ENCODE measurements around the gene RNPEP. TPM values are rescaled to one million over a fixed set of nuclear protein-coding genes. Genes with fewer than 3 reads are reported as not detected.
"Not testable (repeated sequence)": the region's sequence is repeated elsewhere in the genome, so short reads cannot be mapped to it uniquely, and the experiment has no call there.

RNPEP gene
- total RNA-seq, 1 experiment from 2014 or later = 153 TPM

DNA sequence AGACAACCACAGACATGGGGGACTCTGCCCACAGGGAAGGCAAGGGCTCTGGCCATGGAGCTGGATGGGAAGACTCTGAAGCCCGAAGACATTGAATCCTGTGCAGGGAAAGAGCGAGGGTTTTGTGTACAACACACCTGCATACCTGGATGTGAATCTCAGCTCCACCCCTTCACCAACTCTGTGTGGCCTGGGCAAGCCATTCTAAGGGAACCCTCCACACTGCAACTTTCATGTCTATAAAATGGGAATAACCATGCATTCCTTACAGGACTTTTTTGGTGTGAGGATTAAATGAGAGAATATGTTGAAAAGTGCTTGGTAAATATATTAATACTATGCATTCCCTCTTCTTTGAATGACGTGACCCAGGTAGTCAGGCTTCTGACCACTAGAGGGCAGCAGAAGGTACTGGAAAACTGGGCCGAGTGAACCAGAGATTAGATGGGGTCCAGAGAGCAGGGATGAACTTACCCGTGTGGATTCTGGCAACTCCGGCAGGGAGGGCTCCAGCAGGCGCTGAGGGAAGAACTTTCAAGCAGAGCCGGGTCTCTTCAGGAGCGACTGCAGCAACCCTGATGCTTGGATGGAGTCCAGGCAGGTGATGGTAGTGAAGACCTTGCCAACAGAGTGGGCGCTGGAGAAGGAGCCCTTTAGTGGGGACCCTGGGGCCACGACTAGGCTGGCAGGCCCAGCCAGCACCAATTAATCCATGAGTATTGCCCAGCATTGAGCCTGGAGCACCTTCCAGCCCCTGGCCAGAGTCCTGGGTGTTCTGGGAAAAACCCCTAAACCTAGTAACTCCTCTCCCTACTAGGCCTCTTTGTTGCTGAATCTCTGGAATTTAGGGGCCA lies 27.1 kb downstream of the RNPEP start:
- peak; percentile 80 for DNase-seq (ENCODE audit: extremely low read depth, low read depth)

- no peak for DNase-seq (ENCODE audit: extremely low read depth, low read depth)
Measured at GRCh38 chr1:202010180-202011015, 27.9 kb downstream of the RNPEP start, which contains the start of gene ELF3. Gene ELF3, plus strand, starts transcription at chr1:202010587. Its CDS starts 550 bp downstream, at chr1:202011137.

DNA sequence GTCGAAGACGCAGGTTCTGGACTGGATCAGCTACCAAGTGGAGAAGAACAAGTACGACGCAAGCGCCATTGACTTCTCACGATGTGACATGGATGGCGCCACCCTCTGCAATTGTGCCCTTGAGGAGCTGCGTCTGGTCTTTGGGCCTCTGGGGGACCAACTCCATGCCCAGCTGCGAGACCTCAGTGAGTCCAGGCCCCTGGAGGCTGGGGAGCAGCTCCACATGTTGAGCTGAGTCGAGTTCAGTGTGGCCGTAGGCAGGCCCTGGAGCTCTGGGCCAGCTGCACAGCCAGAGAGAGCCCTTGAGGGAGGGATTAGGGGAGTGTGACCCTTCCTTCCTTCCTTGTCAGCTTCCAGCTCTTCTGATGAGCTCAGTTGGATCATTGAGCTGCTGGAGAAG lies 29.5 kb downstream of the RNPEP start:
- DNase-seq (ENCODE audit: extremely low read depth, low read depth) = no peak

- no peak for DNase-seq (ENCODE audit: extremely low read depth, low read depth)
Measured at GRCh38 chr1:202012544-202013478, 30.4 kb downstream of the RNPEP start.

- DNase-seq (ENCODE audit: extremely low read depth, low read depth) = no peak
Measured at GRCh38 chr1:202013603-202014002, 31.2 kb downstream of the RNPEP start.

- no peak for DNase-seq (ENCODE audit: extremely low read depth, low read depth)
Measured at GRCh38 chr1:202014060-202014459, 31.6 kb downstream of the RNPEP start.

- no peak for DNase-seq (ENCODE audit: extremely low read depth, low read depth)
Measured at GRCh38 chr1:202014915-202015661, 32.6 kb downstream of the RNPEP start.

DNA sequence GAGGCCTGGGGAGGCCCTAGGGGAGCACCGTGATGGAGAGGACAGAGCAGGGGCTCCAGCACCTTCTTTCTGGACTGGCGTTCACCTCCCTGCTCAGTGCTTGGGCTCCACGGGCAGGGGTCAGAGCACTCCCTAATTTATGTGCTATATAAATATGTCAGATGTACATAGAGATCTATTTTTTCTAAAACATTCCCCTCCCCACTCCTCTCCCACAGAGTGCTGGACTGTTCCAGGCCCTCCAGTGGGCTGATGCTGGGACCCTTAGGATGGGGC lies 33.2 kb downstream of the RNPEP start:
- DNase-seq (ENCODE audit: extremely low read depth, low read depth) = no peak

DNA sequence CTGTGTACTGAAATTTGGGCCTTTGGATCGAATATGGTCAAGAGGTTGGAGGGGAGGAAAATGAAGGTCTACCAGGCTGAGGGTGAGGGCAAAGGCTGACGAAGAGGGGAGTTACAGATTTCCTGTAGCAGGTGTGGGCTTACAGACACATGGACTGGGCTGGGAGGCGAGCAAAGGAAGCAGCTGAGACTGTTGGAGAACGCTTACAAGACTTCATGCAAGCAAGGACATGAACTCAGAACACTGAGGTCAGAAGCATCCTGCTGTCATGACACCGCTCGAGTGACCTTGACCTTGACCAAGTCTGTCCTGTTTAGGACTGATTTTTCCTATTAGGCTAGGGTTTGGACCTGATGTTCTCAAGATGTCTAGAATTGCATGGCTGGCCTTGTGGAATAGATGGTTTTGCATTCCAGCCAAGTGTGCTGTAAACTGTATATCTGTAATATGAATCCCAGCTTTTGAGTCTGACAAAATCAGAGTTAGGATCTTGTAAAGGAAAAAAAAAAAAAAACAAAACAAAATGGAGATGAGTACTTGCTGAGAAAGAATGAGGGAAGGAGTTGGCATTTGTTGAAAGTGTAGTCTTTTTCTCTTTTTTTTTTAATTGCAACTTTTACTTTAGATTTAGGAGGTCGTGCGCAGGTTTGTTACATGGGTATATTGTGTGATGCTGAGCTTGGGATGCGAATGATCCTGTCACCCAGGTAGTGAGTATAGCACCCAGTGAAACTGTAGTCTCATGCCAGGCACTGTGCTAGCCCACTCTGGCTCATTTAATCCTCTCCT lies 33.8 kb downstream of the RNPEP start:
- no peak for DNase-seq (ENCODE audit: extremely low read depth, low read depth)

- DNase-seq (ENCODE audit: extremely low read depth, low read depth) = no peak
Measured at GRCh38 chr1:202016811-202017748, 34.6 kb downstream of the RNPEP start.

GRCh38 chr1:202017749-202018467 lies 35.5 kb downstream of the RNPEP start:
- DNase-seq (ENCODE audit: extremely low read depth, low read depth) = no peak

DNA sequence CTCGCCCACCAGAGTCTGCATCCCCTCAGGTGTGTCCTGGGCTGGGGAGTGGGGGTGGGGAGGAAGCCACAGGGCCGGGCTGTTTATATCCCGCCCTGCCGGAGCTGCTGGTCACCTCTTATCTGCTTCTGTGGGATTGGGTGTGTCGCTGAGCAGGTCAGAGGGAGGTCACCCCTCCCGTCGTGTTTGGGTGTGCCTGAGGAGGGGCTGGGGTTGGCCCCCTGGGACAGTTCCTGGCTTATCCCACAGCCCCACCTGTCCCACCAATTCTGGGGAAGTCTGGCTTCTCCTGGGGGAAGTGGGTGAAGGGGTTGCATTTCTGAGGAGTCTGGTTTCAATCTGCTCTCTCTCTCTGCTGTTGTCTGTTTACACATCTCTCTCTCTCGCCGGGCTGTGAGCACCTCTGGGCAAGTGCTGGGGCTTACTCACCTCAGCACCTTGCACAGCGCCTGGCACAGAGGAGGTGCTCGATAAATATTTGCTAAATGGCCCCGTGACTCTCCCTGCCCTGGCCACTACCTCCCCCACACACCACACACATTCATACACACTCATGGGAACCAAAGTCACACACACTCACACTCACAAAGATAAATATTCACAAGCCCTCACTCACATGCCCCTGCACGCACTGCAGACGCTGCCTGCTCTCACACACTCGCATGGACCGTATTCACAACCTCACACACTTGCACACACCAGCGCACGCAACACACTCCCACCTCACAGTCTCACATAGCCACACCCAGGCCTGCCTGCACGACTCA lies 36.2 kb downstream of the RNPEP start:
- DNase-seq (ENCODE audit: extremely low read depth, low read depth) = no peak

DNA sequence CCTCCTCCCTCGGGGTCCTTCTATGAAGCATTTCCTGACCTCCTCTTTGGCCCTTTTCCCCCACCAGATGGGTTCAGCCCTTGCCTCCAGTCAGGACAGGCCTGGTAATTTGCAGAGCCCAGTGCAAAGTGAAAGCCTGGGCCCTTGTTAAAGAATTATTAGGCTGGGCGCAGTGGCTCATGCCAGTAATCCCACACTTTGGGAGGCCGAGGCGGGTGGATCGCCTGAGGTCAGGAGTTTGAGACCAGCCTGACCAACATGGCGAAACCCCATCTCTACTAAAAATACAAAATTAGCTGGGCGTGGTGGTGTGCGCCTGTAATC lies 36.7 kb downstream of the RNPEP start:
- DNase-seq (ENCODE audit: extremely low read depth, low read depth) = not testable (repeated sequence)

- no peak for DNase-seq (ENCODE audit: extremely low read depth, low read depth)
Measured at GRCh38 chr1:202023001-202023433, 40.6 kb downstream of the RNPEP start.

DNA sequence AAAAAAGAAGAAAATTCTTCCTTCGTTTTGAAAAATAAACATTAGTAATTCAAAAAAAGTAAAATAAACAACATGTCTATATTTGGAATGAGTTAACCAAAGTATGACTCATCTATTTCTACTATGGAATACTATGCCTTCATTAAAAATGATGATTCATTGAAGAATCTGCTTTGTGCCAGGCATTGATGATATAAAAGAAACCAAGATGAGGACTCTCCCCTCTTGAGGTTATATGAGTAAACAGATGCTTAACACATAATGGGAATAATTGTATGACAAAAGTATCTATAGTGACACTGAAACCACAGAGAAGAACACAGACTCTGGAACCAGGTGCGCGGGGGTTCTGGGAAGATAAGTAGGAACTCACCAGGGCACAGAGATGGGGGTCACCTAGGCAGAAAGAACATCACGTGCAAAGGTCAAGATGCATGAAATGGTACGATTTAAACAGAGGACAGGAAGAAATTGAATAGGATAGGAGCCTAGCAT lies 46.8 kb downstream of the RNPEP start:
- DNase-seq (ENCODE audit: extremely low read depth, low read depth) = peak; percentile 51

DNA sequence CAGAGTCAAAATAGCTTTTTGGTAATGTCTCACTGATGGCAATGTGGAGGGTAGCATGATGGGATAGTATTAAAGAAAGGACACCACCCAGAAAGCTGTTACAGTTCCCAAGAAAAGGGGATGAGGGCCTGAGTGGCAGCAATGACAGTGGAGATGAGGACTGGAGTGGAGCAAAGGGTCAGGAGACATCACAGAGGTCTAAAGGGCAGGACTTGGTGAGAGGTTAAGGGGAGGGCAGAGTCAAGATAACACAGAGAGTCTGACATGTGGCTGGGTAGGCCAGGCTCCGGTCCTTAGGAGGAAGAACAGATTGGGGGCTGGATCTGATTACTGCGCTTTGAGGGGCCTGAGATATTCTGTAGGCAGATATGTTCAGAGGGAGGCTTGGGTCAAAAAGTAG lies 47.3 kb downstream of the RNPEP start:
- no peak for DNase-seq (ENCODE audit: extremely low read depth, low read depth)

GRCh38 chr1:202031796-202032195 lies 49.3 kb downstream of the RNPEP start:
- DNase-seq (ENCODE audit: extremely low read depth, low read depth) = no peak
